IPS-NIHi7 (cell line): ENCODE data around the gene TRIM43B.
"Not testable (repeated sequence)": the region's sequence is repeated elsewhere in the genome, so short reads cannot be mapped to it uniquely, and the experiment has no call there.

Experiments
- DNase-seq: peaks from one replicate; pipeline ENCODE4 v3.0.0; 2012; ENCODE audit warnings: mixed read lengths; ENCODE audit errors: extremely low spot score

Gene TRIM43B

GRCh38 chr2:95433973-95434372 lies 50.6 kb downstream of the TRIM43B start:
- DNase-seq: not testable (repeated sequence)

GRCh38 chr2:95433373-95433772 lies 51.2 kb downstream of the TRIM43B start:
- not testable (repeated sequence) for DNase-seq

GRCh38 chr2:95429748-95430467 lies 54.6 kb downstream of the TRIM43B start:
- not testable (repeated sequence) for DNase-seq

GRCh38 chr2:95427196-95427867 lies 57.2 kb downstream of the TRIM43B start:
- DNase-seq: not testable (repeated sequence)
